NB4 (cell line): ENCODE measurements around the gene ZNF740.

Experiments
- POLR2A ChIP-seq: IDR thresholded peaks from 2 replicates; pipeline ENCODE4 v1.6.1; 2011; ENCODE audit warnings: mild to moderate bottlenecking; ENCODE audit not compliant: insufficient read length; ENCODE audit errors: extremely low read depth
- TF ChIP-seq, protein P1 (sequence below): IDR thresholded peaks from one replicate; pipeline ENCODE4 v1.5.1; 2012; ENCODE audit warnings: low read depth, low read length

DNA sequence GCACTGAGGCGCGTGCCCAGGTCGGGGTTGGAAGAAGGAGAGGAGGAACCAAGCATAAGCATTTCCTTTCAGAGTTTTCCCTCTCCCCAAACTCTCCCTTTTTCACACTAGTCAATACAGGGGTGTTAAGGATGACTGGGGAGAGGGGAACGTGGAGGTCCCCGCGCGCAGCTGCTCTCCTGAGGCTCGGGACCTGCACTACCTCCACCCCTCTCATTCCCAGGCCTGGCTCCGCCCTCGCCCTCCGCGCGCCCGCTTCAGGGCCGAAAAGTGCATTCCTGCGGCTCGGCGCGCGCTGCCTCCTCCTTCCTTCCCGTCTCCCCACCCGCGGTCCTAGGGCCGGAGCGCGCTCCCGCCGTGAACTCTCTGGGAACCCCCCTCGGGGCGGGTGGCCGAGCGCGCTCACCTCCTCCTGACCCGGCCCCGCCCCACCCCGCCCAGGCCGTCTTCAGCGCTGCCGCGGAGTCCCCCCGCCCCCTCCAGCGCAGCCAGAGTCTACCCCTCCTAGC is 40.2 kb downstream of the ZNF740 start:
- TF ChIP-seq, protein P1, sequence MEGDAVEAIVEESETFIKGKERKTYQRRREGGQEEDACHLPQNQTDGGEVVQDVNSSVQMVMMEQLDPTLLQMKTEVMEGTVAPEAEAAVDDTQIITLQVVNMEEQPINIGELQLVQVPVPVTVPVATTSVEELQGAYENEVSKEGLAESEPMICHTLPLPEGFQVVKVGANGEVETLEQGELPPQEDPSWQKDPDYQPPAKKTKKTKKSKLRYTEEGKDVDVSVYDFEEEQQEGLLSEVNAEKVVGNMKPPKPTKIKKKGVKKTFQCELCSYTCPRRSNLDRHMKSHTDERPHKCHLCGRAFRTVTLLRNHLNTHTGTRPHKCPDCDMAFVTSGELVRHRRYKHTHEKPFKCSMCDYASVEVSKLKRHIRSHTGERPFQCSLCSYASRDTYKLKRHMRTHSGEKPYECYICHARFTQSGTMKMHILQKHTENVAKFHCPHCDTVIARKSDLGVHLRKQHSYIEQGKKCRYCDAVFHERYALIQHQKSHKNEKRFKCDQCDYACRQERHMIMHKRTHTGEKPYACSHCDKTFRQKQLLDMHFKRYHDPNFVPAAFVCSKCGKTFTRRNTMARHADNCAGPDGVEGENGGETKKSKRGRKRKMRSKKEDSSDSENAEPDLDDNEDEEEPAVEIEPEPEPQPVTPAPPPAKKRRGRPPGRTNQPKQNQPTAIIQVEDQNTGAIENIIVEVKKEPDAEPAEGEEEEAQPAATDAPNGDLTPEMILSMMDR: no peak
- no peak for TF ChIP-seq POLR2A
